Memory B cell (primary cell): ENCODE results near the gene COL11A2.
A peak's percentile ranks its signal among the peaks of the same experiment; 100 is the strongest.

Experiments
- ATAC-seq: fragments of 150-1000 bp; cut with Tn5 transposase; 2 replicates; pipeline ENCODE4 v1.10.0; 2021; ENCODE audit warnings: low read depth, mild to moderate bottlenecking, moderate library complexity
- DNase-seq, 2 donors: peaks; one replicate each; pipeline ENCODE4 v3.0.0; 2022; ENCODE audit warnings: low spot score in 2 of 2
- H3K27ac Mint-ChIP-seq: one replicate; pipeline ENCODE4 v1.8.0; 2022; ENCODE audit warnings: mild to moderate bottlenecking, moderate library complexity, mixed read lengths
- H3K27me3 Mint-ChIP-seq: one replicate; pipeline ENCODE4 v1.8.0; 2022; ENCODE audit warnings: mixed read lengths
- H3K36me3 Mint-ChIP-seq: one replicate; pipeline ENCODE4 v1.8.0; 2022; ENCODE audit warnings: mild to moderate bottlenecking, mixed read lengths
- H3K4me1 Mint-ChIP-seq: one replicate; pipeline ENCODE4 v1.8.0; 2022; ENCODE audit warnings: mixed read lengths
- H3K4me3 Mint-ChIP-seq: one replicate; pipeline ENCODE4 v1.8.0; 2022; ENCODE audit warnings: mild to moderate bottlenecking, moderate library complexity, mixed read lengths
- H3K9me3 Mint-ChIP-seq: one replicate; pipeline ENCODE4 v1.8.0; 2022; ENCODE audit warnings: mixed read lengths

The COL11A2 gene

DNA sequence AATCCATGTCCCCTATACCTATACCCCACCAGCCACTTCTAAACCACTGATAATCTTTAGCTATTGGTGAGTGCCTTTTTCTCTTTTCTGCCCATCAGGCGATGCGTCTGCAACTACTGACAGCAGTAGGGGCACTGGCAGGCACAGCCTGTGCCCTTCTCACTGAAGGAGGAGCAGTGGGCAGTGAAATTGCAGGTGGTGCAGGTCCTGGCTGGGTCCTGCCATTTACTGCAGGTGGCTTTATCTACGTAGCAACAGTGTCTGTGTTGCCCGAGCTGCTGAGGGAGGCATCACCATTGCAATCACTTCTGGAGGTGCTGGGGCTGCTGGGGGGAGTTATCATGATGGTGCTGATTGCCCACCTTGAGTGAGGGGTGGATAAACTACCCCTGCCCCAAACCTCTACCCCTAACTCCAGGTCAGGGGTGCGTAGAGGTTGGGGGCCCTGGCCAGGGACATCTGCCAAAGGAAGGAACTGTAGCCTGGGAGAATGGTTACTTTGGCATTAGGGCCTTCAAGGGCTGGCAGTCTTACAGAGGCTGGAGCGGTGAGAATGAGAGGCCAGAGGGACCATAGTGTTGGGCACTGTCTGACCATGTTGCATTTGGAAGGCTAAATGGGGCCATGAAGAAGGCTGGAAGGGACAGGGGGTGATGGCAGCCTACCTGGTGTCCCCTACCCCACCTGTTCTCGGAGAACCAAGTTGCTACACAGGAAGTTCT lies 11.3 kb upstream of the COL11A2 start:
- ATAC-seq = no peak
- H3K27ac Mint-ChIP-seq = no peak overlapping the region

DNA sequence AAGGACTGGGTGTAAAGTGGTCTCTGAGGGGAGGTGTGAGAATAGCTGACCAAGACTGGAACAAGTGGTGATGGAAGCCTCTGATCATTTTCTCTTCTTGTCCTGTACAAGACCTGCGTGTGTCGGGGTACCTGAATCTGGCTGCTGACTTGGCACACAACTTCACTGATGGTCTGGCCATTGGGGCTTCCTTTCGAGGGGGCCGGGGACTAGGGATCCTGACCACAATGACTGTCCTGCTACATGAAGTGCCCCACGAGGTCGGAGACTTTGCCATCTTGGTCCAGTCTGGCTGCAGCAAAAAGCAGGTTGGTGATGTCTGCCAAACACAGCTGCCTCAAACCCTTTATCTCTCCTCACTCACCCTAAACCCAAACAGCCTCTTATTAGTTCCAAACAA lies 10.5 kb upstream of the COL11A2 start:
- ATAC-seq (no peak), DNase-seq (no peak)
- Mint-ChIP-seq H3K27ac (no peak overlapping the region), H3K9me3 (no peaks in the 10 kb centered on the region), H3K27me3 (no peaks in the 10 kb centered on the region), H3K36me3 (peaks cover 19% of the 10 kb centered on the region), H3K4me1 (peaks cover 57% of the 10 kb centered on the region), H3K4me3 (peak overlapping the region; percentile 29)

More for the DNA sequence above, 11.3 kb upstream of the COL11A2 start:
- peak overlapping the region; percentile 94 for H3K4me3 Mint-ChIP-seq
- no peaks in the 10 kb centered on the region for H3K27me3 Mint-ChIP-seq
- peaks cover 16% of the 10 kb centered on the region for H3K36me3 Mint-ChIP-seq
- H3K9me3 Mint-ChIP-seq = no peaks in the 10 kb centered on the region
- no peak for DNase-seq
- peaks cover 50% of the 10 kb centered on the region for H3K4me1 Mint-ChIP-seq

DNA sequence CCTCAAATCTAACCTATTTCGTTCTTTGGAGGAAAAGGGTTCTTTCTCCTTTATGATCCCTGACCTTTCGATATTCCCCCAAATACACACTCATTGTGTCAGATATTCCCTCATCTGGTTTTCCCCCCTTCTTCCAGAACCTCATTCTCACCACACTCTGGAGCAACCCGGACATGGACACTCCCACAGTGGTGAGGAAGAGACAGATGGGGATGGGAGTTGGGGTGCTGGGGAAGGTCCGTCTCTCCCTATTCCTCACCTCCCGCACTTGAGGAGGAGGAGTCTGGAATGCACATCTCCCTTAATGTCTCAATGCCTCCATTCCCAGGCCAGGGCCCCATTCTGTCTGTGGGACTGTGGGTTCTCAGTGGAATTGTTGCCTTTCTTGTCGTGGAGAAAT lies 9.7 kb upstream of the COL11A2 start:
- peaks cover 22% of the 10 kb centered on the region for H3K36me3 Mint-ChIP-seq

DNA sequence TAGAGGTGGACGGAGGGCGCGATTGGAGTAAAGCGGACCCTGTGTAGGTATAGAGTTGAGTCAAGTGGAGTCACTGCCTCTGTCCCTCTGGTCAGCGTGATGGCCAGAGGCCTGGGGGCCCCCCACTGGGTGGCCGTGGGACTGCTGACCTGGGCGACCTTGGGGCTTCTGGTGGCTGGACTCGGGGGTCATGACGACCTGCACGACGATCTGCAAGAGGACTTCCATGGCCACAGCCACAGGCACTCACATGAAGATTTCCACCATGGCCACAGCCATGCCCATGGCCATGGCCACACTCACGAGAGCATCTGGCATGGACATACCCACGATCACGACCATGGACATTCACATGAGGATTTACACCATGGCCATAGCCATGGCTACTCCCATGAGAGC lies 8.9 kb upstream of the COL11A2 start:
- Mint-ChIP-seq H3K9me3 (no peaks in the 10 kb centered on the region), H3K36me3 (peaks cover 27% of the 10 kb centered on the region), H3K27me3 (no peaks in the 10 kb centered on the region), H3K4me3 (peak overlapping the region; percentile 99), H3K4me1 (peaks cover 60% of the 10 kb centered on the region), H3K27ac (peak overlapping the region; percentile 95)
- ATAC-seq (no peak), DNase-seq (no peak)

More for the DNA sequence above, 9.7 kb upstream of the COL11A2 start:
- H3K27ac Mint-ChIP-seq = no peak overlapping the region
- peaks cover 60% of the 10 kb centered on the region for H3K4me1 Mint-ChIP-seq
- H3K4me3 Mint-ChIP-seq = peak overlapping the region; percentile 99
- ATAC-seq (no peak), DNase-seq (no peak)
- no peaks in the 10 kb centered on the region for H3K9me3 Mint-ChIP-seq
- no peaks in the 10 kb centered on the region for H3K27me3 Mint-ChIP-seq

DNA sequence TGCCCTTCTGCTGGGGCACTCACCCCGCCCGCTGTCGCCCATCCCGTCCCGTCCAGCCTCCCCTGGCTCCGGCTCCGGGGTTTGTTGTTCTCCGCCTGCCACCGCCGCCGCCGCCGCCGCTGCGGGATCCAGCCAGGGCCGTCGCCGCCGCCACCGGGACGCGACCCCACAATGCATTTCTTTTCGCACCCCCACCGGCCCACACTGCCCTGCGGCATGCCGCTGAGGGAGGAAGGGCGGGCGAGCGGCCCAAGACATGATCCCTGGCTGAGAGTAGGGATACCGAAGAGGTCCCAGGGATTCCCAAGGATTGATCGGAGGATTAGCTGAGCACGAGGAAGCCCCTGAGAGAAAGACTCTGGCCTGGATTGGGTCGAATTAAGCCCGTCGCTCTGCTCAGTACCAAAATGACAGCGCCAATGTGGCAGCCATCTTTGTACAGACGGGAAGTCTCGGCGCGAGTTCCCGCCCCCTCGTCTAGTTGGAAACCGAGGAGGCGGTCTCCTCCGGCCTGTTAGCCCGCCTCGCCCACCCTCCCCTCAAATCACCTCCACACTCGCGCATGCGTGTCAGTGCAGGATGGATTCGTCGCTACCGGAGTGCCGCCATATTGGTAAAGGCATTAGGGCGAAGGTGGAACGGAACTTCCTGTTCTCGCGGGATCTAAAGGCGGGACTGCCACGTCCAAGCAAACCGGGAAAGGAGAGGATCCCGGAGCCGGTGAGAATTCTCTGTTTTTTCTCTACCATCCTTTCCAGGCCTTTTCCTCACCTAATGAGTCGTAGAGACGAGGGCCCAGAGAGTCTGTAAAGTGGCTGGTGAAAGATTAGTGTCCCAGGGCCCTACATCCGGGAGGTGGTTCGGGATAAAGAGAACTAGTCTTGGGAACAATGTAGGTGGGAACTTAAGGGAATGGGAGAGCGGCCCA lies 8.2 kb upstream of the COL11A2 start, which contains the start of the genes RXRB and SLC39A7:
Gene RXRB, minus strand, starts transcription at position 447 of the 928 bp plus-strand sequence. Its CDS starts 189 bp downstream, at position 258.
Gene SLC39A7, plus strand, starts transcription at position 649 of the 928 bp plus-strand sequence. CDS start 379 bp downstream, outside the sequence.
- Mint-ChIP-seq H3K4me3 (peak within 1 kb of the TSS; percentile 99), H3K9me3 (no peaks in the 10 kb centered on the region), H3K27ac (peak within 1 kb of the TSS; percentile 95), H3K36me3 (peaks cover 34% of the 10 kb centered on the region), H3K27me3 (no peaks in the 10 kb centered on the region), H3K4me1 (peaks cover 59% of the 10 kb centered on the region)
- DNase-seq = peak; percentile 88 to 95
- peak; percentile 78 for ATAC-seq

DNA sequence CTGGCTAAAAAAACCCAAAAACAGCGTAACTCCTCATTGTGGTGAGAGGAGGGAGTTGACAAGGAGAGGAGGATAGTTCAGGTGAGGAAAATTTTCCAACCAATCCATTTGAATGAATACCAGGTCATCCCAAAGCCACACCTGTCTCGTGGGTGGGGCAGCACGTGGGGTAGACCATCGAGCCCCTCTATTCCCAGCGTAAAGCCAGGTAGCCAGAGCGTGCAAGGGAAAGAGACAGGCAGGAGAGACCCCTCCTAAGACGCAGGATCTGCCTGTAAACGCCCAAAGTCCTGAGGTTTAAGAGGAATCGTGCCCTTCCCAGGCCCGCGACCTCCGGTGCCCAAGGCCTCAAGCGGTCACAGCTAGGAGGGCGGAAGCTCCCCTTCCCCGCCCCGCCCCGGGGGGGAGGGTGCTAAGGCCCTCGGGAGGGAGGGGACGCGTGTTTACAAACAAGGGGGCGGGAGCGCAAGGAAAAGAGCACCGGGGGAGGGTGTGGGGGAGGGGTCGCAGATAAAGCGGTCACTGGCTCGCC lies 7.5 kb upstream of the COL11A2 start:
- Mint-ChIP-seq H3K4me1 (peaks cover 54% of the 10 kb centered on the region), H3K27me3 (no peaks in the 10 kb centered on the region), H3K4me3 (peak overlapping the region; percentile 99)

DNA sequence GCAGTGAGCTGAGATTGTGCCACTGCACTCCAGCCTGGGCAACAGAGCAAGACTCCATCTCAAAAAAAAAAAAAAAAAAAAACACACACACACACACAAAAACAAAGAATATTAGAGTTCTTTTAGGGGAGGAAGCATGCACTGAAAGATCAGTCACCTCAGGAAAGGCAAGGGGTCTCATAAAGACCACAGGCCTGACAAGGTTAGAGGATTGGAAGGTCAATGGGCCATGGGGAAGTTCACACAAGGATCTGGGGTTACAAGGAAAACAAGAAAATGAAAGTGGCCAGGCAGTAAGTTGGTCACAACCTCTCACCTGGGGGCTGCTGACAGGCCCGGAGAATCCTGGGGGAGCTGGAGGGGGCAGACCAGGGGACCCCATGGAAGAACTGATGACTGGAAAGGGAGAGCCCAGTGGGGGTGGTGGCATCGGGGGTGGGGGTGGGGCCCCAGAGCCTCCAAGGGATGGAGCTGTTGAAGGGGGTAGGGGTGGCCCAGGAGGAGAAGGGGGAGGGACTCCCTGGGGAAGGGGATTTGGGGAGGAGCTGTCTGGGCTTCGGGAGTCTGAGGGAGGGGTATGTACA lies 6.7 kb upstream of the COL11A2 start:
- peak overlapping the region; percentile 99 for H3K4me3 Mint-ChIP-seq
- peaks cover 43% of the 10 kb centered on the region for H3K36me3 Mint-ChIP-seq
- peak overlapping the region; percentile 77 for H3K27ac Mint-ChIP-seq
- H3K27me3 Mint-ChIP-seq = no peaks in the 10 kb centered on the region
- ATAC-seq = no peak
- peaks cover 49% of the 10 kb centered on the region for H3K4me1 Mint-ChIP-seq
- no peak for DNase-seq
- no peaks in the 10 kb centered on the region for H3K9me3 Mint-ChIP-seq

More for the DNA sequence above, 7.5 kb upstream of the COL11A2 start:
- DNase-seq = no peak
- Mint-ChIP-seq H3K27ac (peak overlapping the region; percentile 95), H3K36me3 (peaks cover 38% of the 10 kb centered on the region), H3K9me3 (no peaks in the 10 kb centered on the region)
- ATAC-seq = peak; percentile 4

GRCh38 chr6:33198159-33198852 lies 6.0 kb upstream of the COL11A2 start:
- ATAC-seq = no peak
- Mint-ChIP-seq H3K9me3 (no peaks in the 10 kb centered on the region), H3K4me3 (peak overlapping the region; percentile 99), H3K27ac (peak overlapping the region; percentile 77), H3K4me1 (peaks cover 46% of the 10 kb centered on the region), H3K27me3 (no peaks in the 10 kb centered on the region), H3K36me3 (peaks cover 42% of the 10 kb centered on the region)
- DNase-seq = no peak

GRCh38 chr6:33197431-33198048 lies 5.3 kb upstream of the COL11A2 start:
- Mint-ChIP-seq H3K27me3 (peaks cover 2% of the 10 kb centered on the region), H3K4me3 (no peak overlapping the region), H3K27ac (no peak overlapping the region), H3K9me3 (no peaks in the 10 kb centered on the region), H3K36me3 (peaks cover 34% of the 10 kb centered on the region), H3K4me1 (peaks cover 48% of the 10 kb centered on the region)
- ATAC-seq (peak; percentile 24), DNase-seq (peak in 1 of 2 donors; percentile 49)

DNA sequence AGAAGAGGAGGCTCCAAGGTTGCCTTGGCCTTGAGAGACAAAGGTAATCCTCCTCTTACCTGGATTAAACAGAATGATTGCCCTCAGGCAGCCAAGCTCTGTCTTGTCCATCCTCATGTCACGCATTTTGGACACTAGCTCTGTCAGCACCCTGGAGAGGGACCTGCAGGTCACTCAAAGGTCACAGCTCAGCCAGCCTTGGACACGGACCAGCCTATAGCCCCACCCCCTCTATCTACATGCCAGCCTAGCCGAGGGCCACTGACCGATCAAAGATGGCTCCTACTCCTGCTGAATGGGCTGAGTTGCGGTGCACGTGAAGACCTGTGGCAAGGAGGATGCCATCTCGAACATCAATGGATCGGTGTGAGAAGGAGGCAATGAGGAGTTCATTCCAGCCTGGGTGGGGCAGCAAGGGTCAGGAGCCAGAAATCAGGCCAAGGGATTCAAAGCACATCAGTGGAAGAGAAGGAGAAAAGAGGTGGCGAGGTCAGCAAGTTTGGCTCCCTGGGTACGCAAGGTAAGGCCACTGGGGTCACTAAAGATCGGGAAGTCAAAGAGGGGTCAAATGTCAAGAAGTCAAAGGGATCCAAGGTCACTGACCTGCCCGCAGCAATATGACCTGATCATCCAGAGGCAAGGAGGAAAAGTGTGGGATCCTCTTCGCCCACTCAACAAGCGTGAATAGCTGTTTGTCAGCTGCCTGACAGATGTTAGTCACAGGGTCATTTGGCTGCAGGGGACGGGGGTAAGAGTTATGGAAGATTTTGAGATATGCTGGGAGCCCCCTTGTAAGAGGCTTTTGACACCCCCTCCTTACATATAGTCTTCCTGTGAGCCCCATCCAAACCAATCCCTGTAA lies 3.3 kb upstream of the COL11A2 start:
- H3K4me3 Mint-ChIP-seq = no peak overlapping the region
- H3K27ac Mint-ChIP-seq = no peak overlapping the region
- H3K4me1 Mint-ChIP-seq = peaks cover 35% of the 10 kb centered on the region
- peaks cover 26% of the 10 kb centered on the region for H3K36me3 Mint-ChIP-seq
- no peaks in the 10 kb centered on the region for H3K9me3 Mint-ChIP-seq
- ATAC-seq (no peak), DNase-seq (no peak)
- peaks cover 10% of the 10 kb centered on the region for H3K27me3 Mint-ChIP-seq

DNA sequence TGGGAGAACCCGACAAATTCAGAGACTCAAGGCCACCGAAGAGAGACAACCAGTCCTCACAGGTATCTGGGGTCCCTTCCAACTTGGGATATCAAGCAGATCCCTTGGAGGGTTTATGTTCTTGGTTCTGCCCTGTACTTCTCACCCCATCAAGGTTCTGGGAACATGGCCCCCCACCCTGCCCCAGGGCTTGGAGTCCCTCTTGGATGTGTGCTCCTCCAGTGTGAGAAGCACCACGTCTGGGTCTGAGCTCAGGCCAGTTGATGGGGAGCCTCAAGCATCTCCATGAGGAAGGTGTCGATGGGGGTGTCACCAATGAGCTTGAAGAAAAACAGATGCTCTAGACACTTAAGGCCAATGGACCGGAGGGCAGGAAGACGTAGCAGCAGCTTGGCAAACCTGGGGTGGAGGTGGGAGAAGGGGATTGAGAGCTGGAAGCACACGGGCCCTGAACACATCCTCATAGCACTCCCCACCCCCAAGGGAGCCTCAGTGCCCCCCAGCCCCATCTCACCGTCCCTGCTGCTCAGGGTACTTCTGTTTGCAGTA lies 2.2 kb upstream of the COL11A2 start:
- Mint-ChIP-seq H3K27me3 (peaks cover 16% of the 10 kb centered on the region), H3K4me1 (peaks cover 34% of the 10 kb centered on the region), H3K27ac (no peak overlapping the region), H3K9me3 (no peaks in the 10 kb centered on the region), H3K4me3 (no peak overlapping the region), H3K36me3 (peaks cover 26% of the 10 kb centered on the region)
- DNase-seq (no peak), ATAC-seq (no peak)

GRCh38 chr6:33193619-33194018 lies 1.4 kb upstream of the COL11A2 start:
- Mint-ChIP-seq H3K9me3 (no peaks in the 10 kb centered on the region), H3K4me3 (no peak overlapping the region), H3K27me3 (peaks cover 16% of the 10 kb centered on the region), H3K36me3 (peaks cover 26% of the 10 kb centered on the region), H3K27ac (no peak overlapping the region), H3K4me1 (peaks cover 25% of the 10 kb centered on the region)
- ATAC-seq (no peak), DNase-seq (no peak)
